Gastrocnemius medialis (tissue), 4 donors: Measurements from ENCODE around the gene APBA1. TPM values are rescaled to one million over a fixed set of nuclear protein-coding genes. Genes with fewer than 3 reads are reported as not detected.

Source experiments
- ATAC-seq, 2 donors: fragments of 150-250 bp; one replicate each; pipeline ENCODE4 v1.9.1; 2016
- DNase-seq, 2 donors: peaks; one replicate each; pipeline ENCODE4 v3.0.0-alpha.2; 2019
- H3K27ac ChIP-seq, 4 donors: fragments of 200-600 bp; sonication (generic); 1 replicate in 1 of 4; 2 replicates in 3 of 4; pipeline ENCODE4 v1.5.1; 2016 to 2018; ENCODE audit warnings: mild to moderate bottlenecking in 2 of 4, moderate library complexity in 1 of 4
- H3K27me3 ChIP-seq, 3 donors: fragments of 200-600 bp; sonication (generic) in 2 of 3; 1 replicate in 1 of 3; 2 replicates in 2 of 3; pipeline versions ENCODE4 v1.5.1 to v1.6.0; 2016 to 2019; ENCODE audit warnings: mild to moderate bottlenecking in 1 of 3, moderate library complexity in 1 of 3
- H3K36me3 ChIP-seq, 2 donors: fragments of 200-600 bp; sonication (generic) in 1 of 2; one replicate each; pipeline ENCODE4 v1.5.1; 2017 to 2018
- H3K4me1 ChIP-seq, 2 donors: fragments of 200-600 bp; sonication (generic) in 1 of 2; one replicate each; pipeline ENCODE4 v1.5.1; 2016 to 2017; ENCODE audit warnings: mild to moderate bottlenecking in 2 of 2
- H3K4me3 ChIP-seq, 4 donors: fragments of 200-600 bp; sonication (generic) in 3 of 4; 1 replicate in 1 of 4; 2 replicates in 3 of 4; pipeline ENCODE4 v1.5.1; 2016 to 2019; ENCODE audit warnings: mild to moderate bottlenecking in 2 of 4
- H3K9me3 ChIP-seq, 3 donors: fragments of 200-600 bp; sonication (generic) in 2 of 3; 1 replicate in 1 of 3; 2 replicates in 2 of 3; pipeline ENCODE4 v1.5.1; 2016 to 2019
- CTCF ChIP-seq, 5 experiments: fragments of 450-650 bp in 3 of 5; fragments of 200-600 bp in 2 of 5; sonication (generic) in 2 of 5; IDR thresholded peaks in 4 of 5; conservative IDR thresholded peaks in 1 of 5; 1 replicate in 4 of 5; 2 replicates in 1 of 5; pipeline ENCODE4 v1.5.1; 2016 to 2019; ENCODE audit warnings: antibody characterized with exemption in 5 of 5, mild to moderate bottlenecking in 3 of 5, moderate library complexity in 3 of 5
- POLR2A ChIP-seq, 2 donors: fragments of 450-650 bp; IDR thresholded peaks; one replicate each; pipeline ENCODE4 v1.6.1; 2017; ENCODE audit warnings: antibody characterized with exemption in 2 of 2, mild to moderate bottlenecking in 2 of 2, moderate library complexity in 2 of 2
- in situ Hi-C, 4 donors: fragments of 200-750 bp; cut with MboI; loops; one replicate each; pipeline versions ENCODE4 v1.15.0 to v1.8.0; 2017; ENCODE audit warnings: low sequenced_read_pairs in 4 of 4
- intact Hi-C: fragments of 100-400 bp; cut with DNase I; formaldehyde crosslinking; loops from one replicate; pipeline ENCODE4 v1.15.1; 2023; ENCODE audit warnings: low total_unique reads
- total RNA-seq, 4 donors: library from RNA; depleted of rRNA; stranded (reverse); fragments of >200 nt; gene quantifications; one replicate each; pipeline versions ENCODE4 v1.1.0 to v1.2.3, GENCODE V29; 2016

APBA1 gene
- total RNA-seq, 4 donors from 2014 or later: 0.61 to 2.3 (median 1.4) TPM

DNA sequence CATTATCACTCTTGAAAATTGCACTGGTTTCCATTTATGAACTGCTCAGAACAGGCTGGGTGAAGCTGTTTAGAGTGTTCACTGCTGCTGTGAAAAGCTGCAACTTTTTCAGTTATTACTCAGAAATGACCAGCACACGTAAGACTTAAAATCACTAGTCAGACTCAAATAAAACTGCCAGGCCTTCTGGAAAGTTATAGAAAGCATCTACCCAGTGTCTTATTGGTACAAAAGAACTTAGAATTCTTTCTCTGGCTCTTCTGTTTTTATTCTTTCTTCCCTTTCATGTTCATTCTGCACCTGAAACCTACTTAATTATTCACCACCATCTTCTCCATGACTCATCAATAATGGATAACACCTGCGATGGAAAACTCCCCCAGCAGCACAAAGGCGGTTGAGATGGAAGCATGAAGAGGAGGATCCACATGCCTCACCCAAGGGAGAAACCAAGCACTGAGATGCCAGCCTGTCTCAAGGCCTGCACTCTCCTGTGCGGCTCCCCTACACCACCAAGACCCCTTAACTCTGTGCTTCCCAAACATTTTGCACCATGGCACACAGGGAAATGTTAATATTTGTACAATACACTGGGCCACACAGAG, 175.2 kb downstream of the APBA1 start:
- ATAC-seq (no peak), DNase-seq (no peak)
- H3K27me3 ChIP-seq: no peaks in the 10 kb centered on the region
- H3K9me3 ChIP-seq: no peaks in the 10 kb centered on the region
- in situ Hi-C loops (no loop called here), intact Hi-C loops (no loop called here)
- no peak overlapping the region for H3K4me3 ChIP-seq
- no peak overlapping the region for H3K27ac ChIP-seq
- H3K36me3 ChIP-seq: no peaks in the 10 kb centered on the region
- peaks cover 0 to 11% of the 10 kb centered on the region in 2 donors for H3K4me1 ChIP-seq
- TF ChIP-seq POLR2A (IDR thresholded peaks at IDR 0.05) (no peak), CTCF (IDR thresholded peaks at IDR 0.05 in 4 of 5, conservative IDR thresholded peaks at IDR 0.05 in 1 of 5) (no peak)

GRCh38 chr9:69495296-69495695, 176.9 kb downstream of the APBA1 start:
- intact Hi-C loops (no loop called here), in situ Hi-C loops (no loop called here)
- H3K27me3 ChIP-seq: no peaks in the 10 kb centered on the region

DNA sequence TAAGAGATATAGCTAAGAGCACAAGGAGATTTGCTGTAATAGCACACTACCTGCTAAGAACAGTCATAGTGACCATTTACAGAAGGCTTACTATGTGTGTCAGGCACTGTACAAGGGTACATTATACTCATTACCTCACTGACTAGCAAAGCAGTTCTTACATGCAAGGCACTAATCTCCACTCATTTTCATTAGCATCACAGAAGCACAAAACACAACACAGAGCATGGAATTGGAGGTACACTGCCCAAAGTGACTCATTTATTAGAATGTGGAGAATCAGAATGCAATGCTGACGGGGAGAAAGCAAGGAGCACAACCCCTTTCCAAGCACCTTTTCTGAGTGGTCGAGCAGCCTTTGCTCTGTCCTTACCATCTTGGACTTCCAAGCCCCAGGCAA, 177.4 kb downstream of the APBA1 start:
- H3K36me3 ChIP-seq: no peaks in the 10 kb centered on the region
- no peak for TF ChIP-seq POLR2A (IDR thresholded peaks at IDR 0.05)
- no peak for TF ChIP-seq CTCF (IDR thresholded peaks at IDR 0.05 in 4 of 5, conservative IDR thresholded peaks at IDR 0.05 in 1 of 5)
- H3K27ac ChIP-seq: no peak overlapping the region
- intact Hi-C loops (no loop called here), in situ Hi-C loops (no loop called here)
- peaks cover 0 to 11% of the 10 kb centered on the region in 2 donors for H3K4me1 ChIP-seq
- H3K27me3 ChIP-seq: no peaks in the 10 kb centered on the region
- no peak overlapping the region for H3K4me3 ChIP-seq
- no peaks in the 10 kb centered on the region for H3K9me3 ChIP-seq
- ATAC-seq: no peak
- no peak for DNase-seq

More at GRCh38 chr9:69495296-69495695, 176.9 kb downstream of the APBA1 start:
- Histone ChIP-seq H3K36me3 (no peaks in the 10 kb centered on the region), H3K9me3 (no peaks in the 10 kb centered on the region), H3K27ac (no peak overlapping the region), H3K4me1 (peaks cover 0 to 11% of the 10 kb centered on the region in 2 donors), H3K4me3 (no peak overlapping the region)
- ATAC-seq: no peak
- DNase-seq: no peak
- TF ChIP-seq POLR2A (IDR thresholded peaks at IDR 0.05) (no peak), CTCF (IDR thresholded peaks at IDR 0.05 in 4 of 5, conservative IDR thresholded peaks at IDR 0.05 in 1 of 5) (no peak)

- ATAC-seq (no peak), DNase-seq (no peak)
- H3K27me3 ChIP-seq: no peaks in the 10 kb centered on the region
- intact Hi-C loops: no loop called here
- in situ Hi-C loops: no loop called here
- H3K27ac ChIP-seq: no peak overlapping the region
- H3K4me1 ChIP-seq: peaks cover 0 to 11% of the 10 kb centered on the region in 2 donors
- no peaks in the 10 kb centered on the region for H3K9me3 ChIP-seq
- H3K36me3 ChIP-seq: no peaks in the 10 kb centered on the region
- no peak overlapping the region for H3K4me3 ChIP-seq
- no peak for TF ChIP-seq POLR2A (IDR thresholded peaks at IDR 0.05)
- TF ChIP-seq CTCF (IDR thresholded peaks at IDR 0.05 in 4 of 5, conservative IDR thresholded peaks at IDR 0.05 in 1 of 5): no peak
Measured at GRCh38 chr9:69494208-69494607, 178.0 kb downstream of the APBA1 start.

GRCh38 chr9:69486498-69486897, 185.7 kb downstream of the APBA1 start:
- Histone ChIP-seq H3K27ac (no peak overlapping the region), H3K4me3 (no peak overlapping the region), H3K9me3 (no peaks in the 10 kb centered on the region), H3K36me3 (no peaks in the 10 kb centered on the region), H3K27me3 (no peaks in the 10 kb centered on the region), H3K4me1 (peaks cover 10 to 11% of the 10 kb centered on the region in 2 donors)
- no peak for TF ChIP-seq POLR2A (IDR thresholded peaks at IDR 0.05)
- no peak for TF ChIP-seq CTCF (IDR thresholded peaks at IDR 0.05 in 4 of 5, conservative IDR thresholded peaks at IDR 0.05 in 1 of 5)
- intact Hi-C loops: no loop called here
- in situ Hi-C loops: no loop called here
- ATAC-seq (no peak), DNase-seq (no peak)
